Measurements from ENCODE around the gene NME8.

DNA sequence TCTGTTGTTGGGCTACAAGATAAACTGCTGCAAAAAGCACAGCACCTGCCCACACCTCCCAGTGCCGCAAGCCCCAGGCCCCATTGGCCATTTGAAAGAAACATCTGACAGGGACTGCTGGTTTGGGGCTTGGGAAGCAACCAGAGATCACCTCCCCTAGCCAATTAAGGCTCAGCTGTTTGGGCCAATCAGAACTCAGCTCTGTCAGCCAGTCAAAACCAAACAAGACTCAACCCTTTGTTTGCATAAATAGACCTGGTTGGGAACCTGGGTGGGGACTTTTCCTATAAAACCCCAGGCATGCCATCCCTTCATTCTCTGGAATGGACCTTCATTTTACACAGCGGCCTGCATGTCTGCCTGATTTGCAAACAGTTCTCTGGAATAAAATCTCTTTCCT, 17.2 kb upstream of the NME8 start:
- TF ChIP-seq, protein P1, sequence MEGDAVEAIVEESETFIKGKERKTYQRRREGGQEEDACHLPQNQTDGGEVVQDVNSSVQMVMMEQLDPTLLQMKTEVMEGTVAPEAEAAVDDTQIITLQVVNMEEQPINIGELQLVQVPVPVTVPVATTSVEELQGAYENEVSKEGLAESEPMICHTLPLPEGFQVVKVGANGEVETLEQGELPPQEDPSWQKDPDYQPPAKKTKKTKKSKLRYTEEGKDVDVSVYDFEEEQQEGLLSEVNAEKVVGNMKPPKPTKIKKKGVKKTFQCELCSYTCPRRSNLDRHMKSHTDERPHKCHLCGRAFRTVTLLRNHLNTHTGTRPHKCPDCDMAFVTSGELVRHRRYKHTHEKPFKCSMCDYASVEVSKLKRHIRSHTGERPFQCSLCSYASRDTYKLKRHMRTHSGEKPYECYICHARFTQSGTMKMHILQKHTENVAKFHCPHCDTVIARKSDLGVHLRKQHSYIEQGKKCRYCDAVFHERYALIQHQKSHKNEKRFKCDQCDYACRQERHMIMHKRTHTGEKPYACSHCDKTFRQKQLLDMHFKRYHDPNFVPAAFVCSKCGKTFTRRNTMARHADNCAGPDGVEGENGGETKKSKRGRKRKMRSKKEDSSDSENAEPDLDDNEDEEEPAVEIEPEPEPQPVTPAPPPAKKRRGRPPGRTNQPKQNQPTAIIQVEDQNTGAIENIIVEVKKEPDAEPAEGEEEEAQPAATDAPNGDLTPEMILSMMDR (IDR thresholded peaks at IDR 0.05): no peak
- no peak for TF ChIP-seq POLR2A (IDR thresholded peaks at IDR 0.05)

All from esophagus squamous epithelium (tissue), 4 donors.